Measurements from ENCODE around the gene CCDC110. TPM values are rescaled to one million over a fixed set of nuclear protein-coding genes. Genes with fewer than 3 reads are reported as not detected.

Gene CCDC110
- total and polyA plus RNA-seq, 9 of the 15 experiments (the other 6 are each of a cell fraction or from before 2014, with no cell fraction given) = 0.04 to 0.35 (median 0.07) TPM; not detected in 4

DNA sequence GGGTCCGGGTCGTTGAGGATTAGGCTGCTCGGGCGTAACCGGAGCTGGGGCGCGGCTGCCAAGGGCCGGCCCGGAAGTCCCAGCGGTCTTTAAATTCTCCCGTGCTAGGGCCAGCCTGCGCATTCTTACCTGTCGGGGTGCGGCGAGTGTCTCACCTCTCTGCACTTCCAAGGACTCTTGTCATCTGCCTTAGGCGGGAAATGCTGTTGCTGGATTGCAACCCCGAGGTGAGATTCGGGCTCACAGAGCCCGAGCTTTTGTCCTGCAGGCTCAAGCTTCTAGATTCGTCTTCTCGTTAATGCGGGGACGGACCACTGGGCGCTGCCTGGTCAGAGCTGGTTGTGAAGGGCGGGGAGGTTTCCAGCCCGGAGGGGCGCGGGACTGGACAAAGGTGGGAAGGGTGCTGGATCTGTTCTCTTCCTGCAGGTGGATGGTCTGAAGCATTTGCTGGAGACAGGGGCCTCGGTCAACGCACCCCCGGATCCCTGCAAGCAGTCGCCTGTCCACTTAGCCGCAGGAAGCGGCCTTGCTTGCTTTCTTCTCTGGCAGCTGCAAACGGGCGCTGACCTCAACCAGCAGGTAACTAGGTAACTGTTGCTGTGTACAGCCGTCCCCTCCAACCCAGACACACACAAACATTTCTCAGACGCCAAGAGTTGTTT is 74.7 kb downstream of the CCDC110 start, which contains the start of gene ANKRD37:
ANKRD37 (plus strand) TSS at position 118 of the 662 bp plus-strand sequence; CDS start at position 201, 83 bp downstream.
- no peaks in the 10 kb centered on the region for H4K20me1 ChIP-seq (replicated peaks; ENCODE audit: control insufficient read depth, insufficient read depth, low read length)
- no peaks in the 10 kb centered on the region for H3K9me1 ChIP-seq (ENCODE audit: control insufficient read depth, insufficient read depth, low read length)
- H3K4me2 ChIP-seq (ENCODE audit: insufficient read depth, low read length) = peak within 1 kb of the TSS; percentile 84
- no TSS peak for BruUV-seq (replicated peaks)
- POLR2A ChIA-PET = interaction anchor here (0.6 to 3.4 kb wide), 9 partner anchors 9 to 695 kb away, joined by 3 to 21 read pairs (median 3); partner anchors contain the start of gene UFSP2
- peak within 1 kb of the TSS; percentile 56 for H3K4me3 ChIP-seq
- H3K9me3 ChIP-seq (replicated peaks; ENCODE audit: control insufficient read depth, insufficient read depth, low read depth, low read length) = no peaks in the 10 kb centered on the region
- DNase-seq (ENCODE audit: extremely low read depth in 1 of 4, low spot score in 3 of 4) = peak in 2 of 4 experiments; percentile 42 to 43
- H2AFZ ChIP-seq (ENCODE audit: low read depth, low read length) = peak within 1 kb of the TSS; percentile 81
- peaks cover 39% of the 10 kb centered on the region for H3K36me3 ChIP-seq (ENCODE audit: control insufficient read depth, insufficient read depth, low read length)
- FAIRE-seq = no peak
- 7% methylated on average over 33 of the region's 38 CpGs for WGBS (ENCODE audit: insufficient coverage, low coverage, missing lambda C conversion rate)
- intact Hi-C loops (cut with micrococcal nuclease) = loop anchor here (5.0 kb wide), 1 partner anchor 80 kb away; no protein-coding TSS in a partner anchor
- H3K9ac ChIP-seq (ENCODE audit: insufficient read depth in 1 of 2, low read depth in 2 of 2, low read length in 2 of 2) = peak within 1 kb of the TSS; percentile 82 to 95
- peaks cover 35% of the 10 kb centered on the region for H3K79me2 ChIP-seq (ENCODE audit: control insufficient read depth, insufficient read depth, low read length)
- no peaks in the 10 kb centered on the region for H3K27me3 ChIP-seq (ENCODE audit: control insufficient read depth in 2 of 2, insufficient read depth in 2 of 2, low read length in 2 of 2)
- in situ Hi-C loops (cut with MboI) = loop anchor here (10.0 kb wide), 1 partner anchor 192 kb away; the partner anchor contains the start of genes CFAP97 and SNX25
- CTCF ChIA-PET (ENCODE audit: low intra/inter-chr PET ratio) = no interaction called here
- peak within 1 kb of the TSS; percentile 94 for H3K27ac ChIP-seq (ENCODE audit: extremely low read depth, low read depth, low read length)
- H3K4me1 ChIP-seq (replicated peaks in 1 of 2; ENCODE audit: control insufficient read depth in 2 of 2, insufficient read depth in 2 of 2, low read length in 2 of 2) = peaks cover 2 to 20% of the 10 kb centered on the region in 2 experiments; a peak in 4 of 5 replicates
- peak; percentile 42 for ATAC-seq
- no peak for TF ChIP-seq HMG20A (CRISPR knock-in tag; conservative IDR thresholded peaks at IDR 0.05)
- TF ChIP-seq SOX6 (IDR thresholded peaks at IDR 0.05) = peak; percentile 27; the same call in 1 of the 2 replicates
- peak; percentile 61; the same call in 1 of the 2 replicates for TF ChIP-seq FOXJ2 (tag; IDR thresholded peaks at IDR 0.05)
- peak; percentile 96 for TF ChIP-seq SAP30 (IDR thresholded peaks at IDR 0.05; ENCODE audit: borderline replicate concordance, insufficient read depth, low read depth, low read length, poor library complexity, severe bottlenecking)
- 0 out of 2 replicates have a peak, but pooled peaks have one; percentile 27 for TF ChIP-seq ZEB2 (IDR thresholded peaks at IDR 0.05)
- no peak for TF ChIP-seq IFI16 (CRISPR knock-in tag; IDR thresholded peaks at IDR 0.05)
- TF ChIP-seq RB1 (IDR thresholded peaks at IDR 0.05; ENCODE audit: low read depth) = peak; percentile 15; the same call in 1 of the 2 replicates
- TF ChIP-seq, protein P1, sequence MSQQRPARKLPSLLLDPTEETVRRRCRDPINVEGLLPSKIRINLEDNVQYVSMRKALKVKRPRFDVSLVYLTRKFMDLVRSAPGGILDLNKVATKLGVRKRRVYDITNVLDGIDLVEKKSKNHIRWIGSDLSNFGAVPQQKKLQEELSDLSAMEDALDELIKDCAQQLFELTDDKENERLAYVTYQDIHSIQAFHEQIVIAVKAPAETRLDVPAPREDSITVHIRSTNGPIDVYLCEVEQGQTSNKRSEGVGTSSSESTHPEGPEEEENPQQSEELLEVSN (IDR thresholded peaks at IDR 0.05; ENCODE audit: borderline replicate concordance in 1 of 2, extremely low read depth in 1 of 2, insufficient read depth in 1 of 2, insufficient read length in 1 of 2, low read depth in 1 of 2, low read length in 1 of 2, poor library complexity in 1 of 2, severe bottlenecking in 1 of 2) = peak in 1 of 2 experiments; percentile 84
- peak; percentile 25 for TF ChIP-seq REST (IDR thresholded peaks at IDR 0.05; ENCODE audit: borderline replicate concordance)
- no peak for TF ChIP-seq REST (CRISPR knock-in tag; IDR thresholded peaks at IDR 0.05; ENCODE audit: low read depth)

All from K562 (cell line).